Measurements from ENCODE around the gene SLC45A3. TPM values are rescaled to one million over a fixed set of nuclear protein-coding genes. Genes with fewer than 3 reads are reported as not detected.
"Not testable (repeated sequence)": the region's sequence is repeated elsewhere in the genome, so short reads cannot be mapped to it uniquely, and the experiment has no call there.

SLC45A3 gene
- total RNA-seq, 2 donors from 2014 or later: 2.6 to 2.7 TPM

DNA sequence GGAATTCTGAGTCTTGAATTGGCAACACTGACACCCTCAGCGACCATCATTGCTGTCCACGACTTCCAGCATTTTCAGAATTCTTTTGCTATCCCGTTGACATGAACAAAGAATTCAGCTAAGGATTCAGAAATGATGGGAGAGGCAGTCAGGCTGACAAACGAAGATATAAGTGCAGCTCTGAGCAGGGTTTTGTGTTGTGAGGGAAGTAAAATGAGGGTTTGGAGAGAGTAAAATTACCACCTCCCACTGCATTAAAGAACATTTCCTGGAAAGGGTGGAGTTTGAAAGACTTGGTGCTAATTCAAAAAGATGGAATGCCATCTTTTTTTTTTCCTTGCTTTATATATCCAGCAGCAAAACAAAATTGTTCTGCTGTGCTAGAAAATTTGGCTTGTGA is 43.6 kb downstream of the SLC45A3 start:
- Histone ChIP-seq H3K27me3 (no peaks in the 10 kb centered on the region), H3K9me3 (no peaks in the 10 kb centered on the region), H3K27ac (peak overlapping the region in 1 of 2 donors; percentile 31), H3K36me3 (no peaks in the 10 kb centered on the region), H3K4me1 (peaks cover 0 to 18% of the 10 kb centered on the region in 2 donors), H3K4me3 (no peak overlapping the region)
- TF ChIP-seq, protein P1, sequence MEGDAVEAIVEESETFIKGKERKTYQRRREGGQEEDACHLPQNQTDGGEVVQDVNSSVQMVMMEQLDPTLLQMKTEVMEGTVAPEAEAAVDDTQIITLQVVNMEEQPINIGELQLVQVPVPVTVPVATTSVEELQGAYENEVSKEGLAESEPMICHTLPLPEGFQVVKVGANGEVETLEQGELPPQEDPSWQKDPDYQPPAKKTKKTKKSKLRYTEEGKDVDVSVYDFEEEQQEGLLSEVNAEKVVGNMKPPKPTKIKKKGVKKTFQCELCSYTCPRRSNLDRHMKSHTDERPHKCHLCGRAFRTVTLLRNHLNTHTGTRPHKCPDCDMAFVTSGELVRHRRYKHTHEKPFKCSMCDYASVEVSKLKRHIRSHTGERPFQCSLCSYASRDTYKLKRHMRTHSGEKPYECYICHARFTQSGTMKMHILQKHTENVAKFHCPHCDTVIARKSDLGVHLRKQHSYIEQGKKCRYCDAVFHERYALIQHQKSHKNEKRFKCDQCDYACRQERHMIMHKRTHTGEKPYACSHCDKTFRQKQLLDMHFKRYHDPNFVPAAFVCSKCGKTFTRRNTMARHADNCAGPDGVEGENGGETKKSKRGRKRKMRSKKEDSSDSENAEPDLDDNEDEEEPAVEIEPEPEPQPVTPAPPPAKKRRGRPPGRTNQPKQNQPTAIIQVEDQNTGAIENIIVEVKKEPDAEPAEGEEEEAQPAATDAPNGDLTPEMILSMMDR (IDR thresholded peaks at IDR 0.05): no peak
- no peak for DNase-seq (ENCODE audit: low spot score)

DNA sequence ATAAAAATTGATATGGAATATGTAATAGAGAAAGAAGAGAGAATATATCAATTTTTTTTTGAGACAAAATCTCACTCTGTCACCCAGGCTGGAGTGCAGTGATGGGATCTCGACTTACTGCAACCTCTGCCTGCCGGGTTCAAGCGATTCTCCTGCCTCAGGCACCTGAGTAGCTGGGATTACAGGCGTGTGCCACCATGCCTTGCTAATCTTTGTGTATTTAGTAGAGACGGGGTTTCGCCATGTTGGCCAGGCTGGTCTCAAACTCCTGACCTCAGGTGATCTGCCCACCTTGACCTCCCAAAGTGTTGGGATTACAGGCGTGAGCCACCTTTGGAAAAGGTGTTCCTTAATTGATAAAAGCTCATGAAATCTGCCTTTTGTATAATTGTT is 44.2 kb downstream of the SLC45A3 start:
- not testable (repeated sequence) for H3K4me3 ChIP-seq; DNase-seq (ENCODE audit: low spot score); H3K9me3 ChIP-seq; H3K27ac ChIP-seq; H3K36me3 ChIP-seq; H3K27me3 ChIP-seq
- peaks cover 0 to 18% of the 10 kb centered on the region in 2 donors for H3K4me1 ChIP-seq

DNA sequence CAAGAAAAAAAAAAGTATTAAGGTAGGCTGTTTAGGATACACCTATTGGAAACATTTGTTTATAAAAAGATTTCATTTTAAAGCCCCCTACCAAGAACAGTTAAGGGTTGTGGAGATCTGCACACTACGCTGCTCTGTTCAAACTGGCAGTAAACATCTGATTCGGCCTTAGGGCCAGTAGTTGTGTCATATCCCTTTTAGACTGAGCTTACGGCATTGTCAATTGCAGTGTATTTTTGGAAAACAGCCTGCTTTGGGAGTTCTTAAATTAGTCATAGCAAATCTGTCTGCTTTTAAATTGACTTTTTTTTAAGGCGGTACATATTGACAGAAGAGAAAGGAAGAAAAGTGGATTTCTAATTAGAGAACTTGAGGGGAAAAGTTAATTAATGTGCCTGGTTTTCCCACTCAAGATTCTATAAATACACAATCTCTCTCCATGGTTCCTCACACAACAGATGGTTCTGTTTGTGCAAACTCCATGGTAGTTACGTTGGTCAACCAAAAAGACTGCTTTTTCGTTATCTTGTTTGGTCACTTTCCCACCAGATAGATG is 46.8 kb downstream of the SLC45A3 start:
- TF ChIP-seq, protein P1 (IDR thresholded peaks at IDR 0.05): no peak
- Histone ChIP-seq H3K27ac (peak overlapping the region; percentile 32 to 91), H3K9me3 (no peaks in the 10 kb centered on the region), H3K27me3 (no peaks in the 10 kb centered on the region), H3K4me3 (no peak overlapping the region), H3K4me1 (peaks cover 0 to 34% of the 10 kb centered on the region in 2 donors), H3K36me3 (no peaks in the 10 kb centered on the region)
- no peak for DNase-seq (ENCODE audit: low spot score)

DNA sequence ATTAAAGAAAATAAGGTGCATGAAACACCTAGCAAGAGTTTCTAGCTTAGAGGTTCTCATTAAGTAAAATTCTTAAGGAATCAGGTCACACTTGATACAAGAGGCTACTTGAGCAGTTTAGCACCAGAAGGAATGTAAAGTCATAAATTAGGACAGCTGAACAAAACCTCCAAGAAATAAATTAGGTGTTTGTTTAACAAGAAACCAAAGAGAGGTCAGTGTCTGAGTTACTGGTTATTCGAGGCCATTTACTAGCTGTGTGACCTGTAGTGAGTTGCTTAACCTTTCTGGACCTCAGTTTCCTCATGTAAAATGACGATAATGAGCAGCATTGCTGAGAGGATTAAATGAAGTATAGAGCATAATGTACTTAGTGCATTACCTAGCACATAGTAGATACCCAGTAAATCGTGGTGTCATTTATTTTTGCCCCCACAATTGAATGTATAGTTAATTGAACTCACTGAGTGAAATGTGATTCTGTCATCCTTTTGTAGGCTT is 47.6 kb downstream of the SLC45A3 start:
- no peak for DNase-seq (ENCODE audit: low spot score)
- peaks cover 0 to 34% of the 10 kb centered on the region in 2 donors for H3K4me1 ChIP-seq
- H3K27ac ChIP-seq: peak overlapping the region; percentile 91 to 92
- TF ChIP-seq, protein P1 (IDR thresholded peaks at IDR 0.05): no peak
- H3K9me3 ChIP-seq: no peaks in the 10 kb centered on the region
- H3K36me3 ChIP-seq: no peaks in the 10 kb centered on the region
- H3K27me3 ChIP-seq: no peaks in the 10 kb centered on the region
- H3K4me3 ChIP-seq: peak overlapping the region; percentile 69 to 82

DNA sequence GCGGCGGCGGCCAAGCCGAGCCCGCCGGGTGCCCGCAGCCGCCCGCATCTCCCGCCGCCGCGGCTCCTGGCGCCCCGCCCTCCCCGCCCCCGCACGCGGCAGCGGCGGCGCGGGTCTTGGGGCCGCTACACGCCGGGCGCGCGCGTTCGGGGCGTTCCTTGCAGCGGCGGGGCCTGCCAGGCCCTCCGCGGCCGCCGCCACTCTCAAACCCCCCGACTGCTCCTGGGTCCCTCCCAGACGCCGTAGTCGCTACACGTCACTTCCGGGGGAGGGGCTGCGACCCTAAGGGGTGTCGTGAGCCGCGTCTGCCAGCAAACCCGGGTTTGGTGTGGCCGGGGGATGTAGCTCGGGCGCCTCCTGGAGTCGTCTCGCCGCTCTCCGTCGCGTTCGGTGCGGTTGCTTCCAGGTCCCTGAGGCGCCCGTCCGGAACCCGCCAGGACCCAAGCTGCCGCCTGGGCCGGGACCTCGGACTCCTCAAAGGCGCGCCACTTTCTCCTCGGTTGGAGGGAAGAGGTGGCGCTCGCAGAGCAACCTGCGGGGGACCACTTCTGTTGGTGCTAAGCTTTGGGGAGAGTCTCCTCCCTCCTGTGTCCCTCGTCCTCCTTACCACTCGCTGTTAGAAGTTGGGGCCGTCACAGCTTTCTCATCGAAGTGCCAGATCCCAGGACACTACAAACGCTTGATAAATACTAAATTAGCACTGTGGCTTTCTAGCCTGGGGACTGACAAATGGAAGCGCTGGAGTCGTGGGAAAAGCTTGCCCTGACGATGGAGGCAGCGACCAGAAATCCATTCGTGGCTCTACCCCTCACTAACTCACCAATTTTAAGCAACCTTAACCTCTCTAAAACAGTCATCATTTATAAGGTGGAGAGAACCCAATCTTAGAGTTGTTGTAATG is 48.3 kb downstream of the SLC45A3 start, which contains the start of gene ELK4:
Gene ELK4, minus strand, starts transcription at position 244 of the 901 bp plus-strand sequence. CDS start 8,129 bp downstream, outside the sequence.
- H3K27me3 ChIP-seq: no peaks in the 10 kb centered on the region
- DNase-seq (ENCODE audit: low spot score): peak; percentile 97
- TF ChIP-seq, protein P1 (IDR thresholded peaks at IDR 0.05): peak; percentile 44 to 88
- H3K9me3 ChIP-seq: no peaks in the 10 kb centered on the region
- no peaks in the 10 kb centered on the region for H3K36me3 ChIP-seq
- H3K4me3 ChIP-seq: peak within 1 kb of the TSS; percentile 69 to 82
- H3K4me1 ChIP-seq: peaks cover 0 to 31% of the 10 kb centered on the region in 2 donors
- H3K27ac ChIP-seq: peak within 1 kb of the TSS; percentile 91 to 92
